ENCODE data around the gene GLI1.
"Not testable (repeated sequence)": the region's sequence is repeated elsewhere in the genome, so short reads cannot be mapped to it uniquely, and the experiment has no call there.

Gene GLI1

DNA sequence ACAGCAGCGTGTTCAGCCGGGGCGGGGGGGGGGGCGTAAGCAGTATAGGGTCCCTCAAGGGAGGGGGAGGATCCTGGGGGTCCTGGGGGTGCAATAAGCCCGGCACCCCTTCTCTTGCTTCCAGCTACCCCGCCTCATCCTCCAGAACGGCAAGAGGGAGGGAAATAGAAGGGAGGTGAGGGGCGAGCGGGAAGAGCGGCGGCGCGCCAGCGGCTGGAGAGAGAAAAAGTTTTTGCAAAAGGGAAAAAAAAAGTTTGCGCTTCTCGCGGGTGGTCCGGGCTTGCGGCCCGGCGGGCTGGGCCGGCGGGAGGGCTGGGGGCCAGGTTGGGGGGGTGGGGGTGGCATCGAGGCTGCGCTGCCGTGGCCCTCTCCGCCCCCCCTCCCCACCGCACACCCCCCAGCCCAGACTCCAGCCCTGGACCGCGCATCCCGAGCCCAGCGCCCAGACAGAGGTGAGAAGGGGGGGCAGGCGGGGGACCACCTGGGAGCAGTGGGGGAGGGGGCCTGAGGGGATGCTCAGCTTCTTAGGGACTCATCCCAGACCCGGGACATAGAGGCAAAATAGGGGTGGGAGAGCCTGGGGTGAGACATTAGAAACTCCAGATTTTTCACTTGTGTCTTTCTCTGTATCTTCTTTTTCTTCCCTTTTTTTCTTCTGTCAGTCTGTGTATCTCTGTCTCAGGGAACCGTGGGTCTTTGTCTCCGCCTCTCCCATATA lies at the start of gene GLI1:
GLI1 (plus strand) TSS at position 36 of the 718 bp plus-strand sequence. CDS start 3,907 bp downstream, outside the sequence.
- DNase-seq (ENCODE audit: low read depth, low spot score), result no peak

GRCh38 chr12:57410534-57410933 lies 49.1 kb upstream of the GLI1 start:
- no peak for DNase-seq (ENCODE audit: low read depth, low spot score)

DNA sequence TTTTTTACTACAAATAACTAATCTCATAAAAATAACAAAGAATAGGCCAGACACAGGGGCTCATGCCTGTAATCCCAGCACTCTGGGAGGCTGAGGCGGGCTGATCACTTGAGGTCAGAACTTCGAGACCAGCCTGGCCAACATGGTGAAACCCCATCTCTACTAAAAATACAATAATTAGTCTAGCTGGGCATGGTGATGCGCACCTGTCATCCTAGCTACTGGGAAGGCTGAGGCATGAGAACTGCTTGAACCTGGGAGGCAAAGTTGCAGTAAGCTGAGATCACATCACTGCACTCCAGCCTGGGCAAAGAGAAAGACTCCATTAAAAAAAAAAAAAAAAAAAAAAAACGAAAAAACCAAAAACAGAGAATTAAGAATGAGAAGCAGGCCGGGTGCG lies 45.4 kb upstream of the GLI1 start:
- not testable (repeated sequence) for DNase-seq (ENCODE audit: low read depth, low spot score)

DNA sequence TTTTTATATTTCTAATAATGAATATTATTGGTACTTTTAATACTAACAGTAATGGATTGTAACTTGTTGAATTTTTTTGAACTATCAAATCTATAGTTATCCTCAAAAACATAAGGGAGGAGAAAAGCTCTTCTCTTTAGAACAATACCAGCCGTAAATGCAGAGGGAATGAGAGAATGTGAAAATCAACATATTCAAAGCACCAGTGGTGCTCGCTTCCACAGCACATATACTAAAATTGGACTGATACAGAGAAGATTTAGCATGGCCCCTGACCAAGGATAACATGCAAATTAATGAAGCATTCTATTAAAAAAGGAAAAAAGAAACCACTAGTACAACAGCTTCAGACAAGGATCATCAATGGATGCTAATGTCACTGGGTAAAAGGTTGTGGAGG lies 44.5 kb upstream of the GLI1 start:
- DNase-seq (ENCODE audit: low read depth, low spot score), result no peak

- no peak for DNase-seq (ENCODE audit: low read depth, low spot score)
Measured at GRCh38 chr12:57416039-57416996, 43.3 kb upstream of the GLI1 start.

- DNase-seq (ENCODE audit: low read depth, low spot score), result no peak
Measured at GRCh38 chr12:57418255-57418654, 41.3 kb upstream of the GLI1 start.

DNA sequence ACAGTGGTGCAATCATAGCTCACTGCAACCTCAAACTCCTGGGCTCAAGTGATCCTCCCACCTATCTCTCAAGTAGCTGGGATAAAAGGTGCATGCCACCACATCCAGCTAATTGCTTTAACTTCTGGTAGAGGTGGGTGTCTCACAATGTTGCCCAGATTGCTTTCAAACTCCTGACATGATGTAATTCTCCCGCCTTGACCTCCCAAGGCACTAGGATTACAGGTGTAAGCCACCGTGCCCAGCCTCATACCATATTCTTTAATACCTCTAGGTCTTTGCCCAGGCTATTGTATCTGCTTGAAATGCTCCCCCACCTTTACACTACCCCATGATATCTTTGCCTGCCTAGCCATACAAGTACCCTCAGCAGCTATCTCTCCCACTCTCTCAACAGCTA lies 40.1 kb upstream of the GLI1 start:
- DNase-seq (ENCODE audit: low read depth, low spot score), result no peak

DNA sequence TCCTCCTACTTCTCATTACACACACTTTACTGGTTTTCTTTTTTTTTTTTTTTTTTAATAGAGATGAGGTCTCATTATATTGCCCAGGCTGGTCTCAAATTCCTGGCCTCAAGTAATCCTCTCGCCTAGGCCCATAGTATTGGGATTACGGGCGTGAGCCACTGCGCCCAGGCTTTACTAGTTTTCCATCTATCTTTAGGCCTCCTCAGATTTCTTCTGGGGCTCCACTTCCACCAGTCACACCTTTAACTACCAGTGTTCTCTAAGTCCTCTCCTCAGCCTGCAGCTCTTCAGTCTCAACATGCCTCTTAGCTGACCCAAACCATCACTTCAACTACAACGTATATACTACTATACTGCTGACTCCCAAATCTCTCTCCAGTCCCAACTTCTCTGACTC lies 39.1 kb upstream of the GLI1 start:
- no peak for DNase-seq (ENCODE audit: low read depth, low spot score)

DNA sequence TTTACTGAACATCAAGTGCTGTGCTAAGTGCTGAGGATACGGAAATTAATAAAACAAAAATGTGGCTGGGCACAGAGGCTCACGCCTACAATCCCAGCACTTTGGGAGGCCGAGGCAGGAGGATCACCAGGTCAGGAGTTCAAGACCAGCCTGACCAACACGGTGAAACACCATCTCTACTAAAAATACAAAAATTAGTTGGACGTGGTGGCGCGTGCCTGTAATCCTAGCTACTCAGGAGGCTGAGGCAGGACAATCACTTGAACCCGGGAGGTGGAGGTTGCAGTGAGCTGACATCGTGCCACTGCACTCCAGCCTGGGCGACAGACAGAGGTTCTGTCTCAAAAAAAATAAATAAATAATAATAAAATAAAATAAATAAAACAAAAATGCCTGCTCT lies 32.6 kb upstream of the GLI1 start:
- not testable (repeated sequence) for DNase-seq (ENCODE audit: low read depth, low spot score)

DNA sequence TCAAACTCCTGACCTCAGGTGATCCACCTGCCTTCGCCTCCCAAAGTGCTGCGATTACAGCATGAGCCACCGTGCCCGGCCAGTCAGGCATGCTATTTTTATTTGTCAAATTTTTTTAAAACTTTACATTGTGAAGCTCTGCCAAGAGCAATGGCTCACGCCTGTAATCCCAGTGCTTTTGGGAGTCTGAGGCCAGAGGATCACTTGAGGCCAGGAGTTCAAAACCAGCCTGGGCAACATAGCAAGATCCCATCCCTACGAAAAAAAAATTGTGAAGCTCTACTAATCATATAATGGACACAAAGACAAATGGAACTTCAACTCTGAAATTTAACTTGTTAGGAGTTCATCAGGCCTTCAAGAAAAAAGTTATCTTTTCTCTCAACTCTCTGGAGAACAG lies 30.6 kb upstream of the GLI1 start:
- no peak for DNase-seq (ENCODE audit: low read depth, low spot score)

GRCh38 chr12:57429473-57430111 lies 30.0 kb upstream of the GLI1 start:
- DNase-seq (ENCODE audit: low read depth, low spot score), result no peak

- no peak for DNase-seq (ENCODE audit: low read depth, low spot score)
Measured at GRCh38 chr12:57430112-57430930, 29.3 kb upstream of the GLI1 start.

DNA sequence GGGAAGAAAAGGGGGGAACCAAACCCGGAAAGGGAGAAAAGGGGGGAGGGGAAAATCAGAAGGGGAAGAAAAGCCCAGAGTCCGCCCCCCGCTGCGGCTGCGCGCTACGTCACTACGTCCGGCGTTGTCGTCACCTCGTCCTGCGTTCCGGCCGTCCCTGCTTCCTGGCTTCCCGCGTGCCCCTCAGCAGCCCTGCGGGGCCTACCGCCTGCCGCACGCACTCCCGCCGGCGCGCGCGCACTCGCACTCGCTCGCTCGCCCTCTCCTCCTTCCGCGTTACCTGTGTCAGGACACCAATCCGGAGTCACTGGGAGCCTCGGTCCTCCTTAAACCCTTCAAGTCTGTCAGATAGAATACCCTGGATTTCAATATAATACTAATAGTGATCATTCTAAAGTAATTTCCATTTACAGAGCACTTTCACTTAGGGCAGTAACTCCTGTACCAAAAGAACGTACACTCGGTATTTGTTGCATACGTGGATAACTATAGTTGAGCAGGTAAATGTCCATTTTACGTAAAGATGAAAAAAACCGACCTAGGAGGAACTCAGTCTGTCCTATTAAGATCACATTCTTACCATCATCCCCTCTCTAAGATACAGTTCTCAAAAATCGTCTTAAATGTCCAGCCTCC lies 28.5 kb upstream of the GLI1 start, which contains the start of gene R3HDM2:
R3HDM2 (minus strand) TSS at position 113 of the 636 bp plus-strand sequence. CDS start 120,615 bp downstream, outside the sequence.
- DNase-seq (ENCODE audit: low read depth, low spot score), result peak; percentile 90

DNA sequence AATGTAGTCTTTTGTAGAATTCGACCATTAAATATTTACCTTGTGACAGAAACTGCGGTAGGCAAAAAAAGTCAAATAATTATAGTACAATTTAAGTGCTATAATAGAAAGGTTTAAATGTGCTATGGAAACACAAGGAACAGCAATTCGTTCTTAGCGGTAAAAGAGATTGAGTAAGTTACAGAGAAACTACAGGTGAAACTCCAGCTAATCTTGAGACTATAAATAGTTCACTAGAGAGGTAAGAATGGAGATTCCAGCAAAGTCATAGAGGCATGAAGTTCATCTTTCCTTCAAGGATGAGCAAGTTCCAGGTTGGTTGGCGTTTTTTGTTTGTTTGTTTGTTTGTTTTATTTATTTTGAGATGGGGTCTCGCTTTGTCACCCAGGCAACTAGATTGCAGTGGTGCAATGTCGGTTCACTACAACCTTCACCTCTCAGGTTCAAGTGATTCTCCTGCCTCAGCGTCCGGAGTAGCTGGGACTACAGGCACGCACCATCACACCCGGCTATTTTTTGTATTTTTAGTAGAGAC lies 27.9 kb upstream of the GLI1 start:
- DNase-seq (ENCODE audit: low read depth, low spot score), result no peak

DNA sequence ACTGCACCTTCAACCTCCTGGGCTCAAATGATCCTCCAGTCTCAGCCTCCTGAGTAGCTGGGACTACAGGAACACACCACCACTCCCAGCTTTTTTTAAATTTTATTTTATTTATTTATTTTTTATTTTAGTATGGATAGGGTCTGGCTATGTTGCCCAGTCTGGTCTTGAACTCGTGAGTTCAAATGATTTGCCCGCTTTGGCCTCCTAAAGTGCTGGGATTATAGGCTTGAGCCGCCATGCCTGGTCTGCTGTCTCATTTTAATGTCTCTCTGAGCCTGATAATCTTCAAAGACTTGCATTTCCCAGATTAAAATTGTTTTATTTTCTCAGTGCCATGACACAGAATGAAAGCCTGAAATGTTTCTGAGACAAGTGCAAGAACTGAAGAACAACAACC lies 26.2 kb upstream of the GLI1 start:
- no peak for DNase-seq (ENCODE audit: low read depth, low spot score)

GRCh38 chr12:57434517-57435223 lies 24.9 kb upstream of the GLI1 start, which contains the start of gene INHBC:
Gene INHBC (plus strand): TSS chr12:57434784. CDS start chr12:57434887, 103 bp downstream.
- no peak for DNase-seq (ENCODE audit: low read depth, low spot score)

- DNase-seq (ENCODE audit: low read depth, low spot score), result no peak
Measured at GRCh38 chr12:57435293-57435692, 24.3 kb upstream of the GLI1 start.

DNA sequence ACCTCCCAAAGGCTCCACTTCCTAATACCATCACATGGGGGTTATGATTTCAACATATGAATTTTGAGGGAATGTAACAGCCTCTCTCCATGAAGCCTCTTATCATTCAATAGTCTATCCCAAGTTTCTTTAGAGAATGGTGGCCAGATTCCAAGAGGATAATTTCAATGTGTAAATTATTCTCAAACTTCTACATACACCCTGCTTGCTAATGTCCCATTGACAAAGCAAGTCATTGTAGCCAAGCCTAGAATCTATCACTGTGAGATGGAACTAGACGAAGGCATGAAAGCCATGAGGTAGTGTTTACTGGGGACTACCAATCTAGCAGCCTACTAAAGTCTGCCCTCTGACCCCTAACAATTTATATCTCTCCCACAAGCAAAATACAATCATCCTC lies 21.2 kb upstream of the GLI1 start:
- DNase-seq (ENCODE audit: low read depth, low spot score), result no peak

- DNase-seq (ENCODE audit: low read depth, low spot score), result no peak
Measured at GRCh38 chr12:57439762-57440266, 19.8 kb upstream of the GLI1 start.

Measured in activated naive CD8-positive, alpha-beta T cell treated with anti-CD3 and anti-CD28 coated beads, Interleukin-2, amount 50 U/mL, for 16 hours (primary cell).